ENCODE measurements around the gene IDH3G. TPM values are rescaled to one million over a fixed set of nuclear protein-coding genes. Genes with fewer than 3 reads are reported as not detected.
"Not testable (repeated sequence)": the region's sequence is repeated elsewhere in the genome, so short reads cannot be mapped to it uniquely, and the experiment has no call there.

Gene IDH3G
- total RNA-seq, 4 donors from 2014 or later, result 48.4 to 88.5 (median 67.2) TPM

GRCh38 chrX:153820601-153821000 is 26.4 kb upstream of the IDH3G start:
- no peak overlapping the region for H3K27ac ChIP-seq
- H3K9me3 ChIP-seq, result no peaks in the 10 kb centered on the region
- no peaks in the 10 kb centered on the region for H3K27me3 ChIP-seq
- TF ChIP-seq POLR2A (IDR thresholded peaks at IDR 0.05) (no peak), CTCF (IDR thresholded peaks at IDR 0.05) (no peak)
- intact Hi-C loops (cut with DNase I; ENCODE audit: low total_unique reads), result no loop called here
- DNase-seq, result no peak
- H3K4me3 ChIP-seq, result no peak overlapping the region
- no peaks in the 10 kb centered on the region for H3K36me3 ChIP-seq
- H3K4me1 ChIP-seq, result no peaks in the 10 kb centered on the region

- Histone ChIP-seq H3K27ac (no peak overlapping the region), H3K27me3 (no peaks in the 10 kb centered on the region), H3K4me1 (no peaks in the 10 kb centered on the region), H3K9me3 (no peaks in the 10 kb centered on the region), H3K4me3 (peak overlapping the region; percentile 25 to 32), H3K36me3 (no peaks in the 10 kb centered on the region)
- peak in 1 of 2 donors; percentile 11 for DNase-seq
- TF ChIP-seq CTCF (IDR thresholded peaks at IDR 0.05) (no peak), POLR2A (IDR thresholded peaks at IDR 0.05) (no peak)
- intact Hi-C loops (cut with DNase I; ENCODE audit: low total_unique reads), result no loop called here
Measured at GRCh38 chrX:153819384-153820040, 25.3 kb upstream of the IDH3G start.

GRCh38 chrX:153818571-153819383 is 24.6 kb upstream of the IDH3G start:
- no peak for TF ChIP-seq POLR2A (IDR thresholded peaks at IDR 0.05)
- H3K36me3 ChIP-seq, result no peaks in the 10 kb centered on the region
- H3K4me1 ChIP-seq, result no peaks in the 10 kb centered on the region
- H3K9me3 ChIP-seq, result no peaks in the 10 kb centered on the region
- DNase-seq, result no peak
- peak overlapping the region; percentile 25 to 32 for H3K4me3 ChIP-seq
- H3K27me3 ChIP-seq, result no peaks in the 10 kb centered on the region
- no peak overlapping the region for H3K27ac ChIP-seq
- intact Hi-C loops (cut with DNase I; ENCODE audit: low total_unique reads), result no loop called here

- DNase-seq; intact Hi-C loops (cut with DNase I; ENCODE audit: low total_unique reads); H3K4me1 ChIP-seq; H3K36me3 ChIP-seq; H3K4me3 ChIP-seq; H3K27ac ChIP-seq; H3K27me3 ChIP-seq; H3K9me3 ChIP-seq: not testable (repeated sequence)
Measured at GRCh38 chrX:153818064-153818463, 23.9 kb upstream of the IDH3G start.

- H3K4me1 ChIP-seq, result no peaks in the 10 kb centered on the region
- no peak overlapping the region for H3K27ac ChIP-seq
- intact Hi-C loops (cut with DNase I; ENCODE audit: low total_unique reads), result no loop called here
- DNase-seq, result no peak
- H3K4me3 ChIP-seq, result no peak overlapping the region
- no peaks in the 10 kb centered on the region for H3K36me3 ChIP-seq
- H3K27me3 ChIP-seq, result no peaks in the 10 kb centered on the region
- no peaks in the 10 kb centered on the region for H3K9me3 ChIP-seq
- TF ChIP-seq CTCF (IDR thresholded peaks at IDR 0.05), result no peak
- no peak for TF ChIP-seq POLR2A (IDR thresholded peaks at IDR 0.05)
Measured at GRCh38 chrX:153816831-153817690, 22.9 kb upstream of the IDH3G start.

Measured in uterus (tissue), 4 donors.